Lung microvascular endothelial cell (primary cell): Measurements from ENCODE around the gene INAFM2. TPM values are rescaled to one million over a fixed set of nuclear protein-coding genes. Genes with fewer than 3 reads are reported as not detected.

Experiments
- DNase-seq, 2 donors: peaks; one replicate each; pipeline versions ENCODE4 v3.0.0 to v3.0.0-alpha.2; 2010; ENCODE audit warnings: low read depth in 2 of 2
- total RNA-seq: library from RNA; depleted of rRNA; stranded (reverse); fragments of >200 nt; gene quantifications from 2 replicates; pipeline ENCODE4 v1.2.1, GENCODE V29; 2014

INAFM2 gene
- total RNA-seq, 1 donor from 2014 or later = 14.1 TPM

DNA sequence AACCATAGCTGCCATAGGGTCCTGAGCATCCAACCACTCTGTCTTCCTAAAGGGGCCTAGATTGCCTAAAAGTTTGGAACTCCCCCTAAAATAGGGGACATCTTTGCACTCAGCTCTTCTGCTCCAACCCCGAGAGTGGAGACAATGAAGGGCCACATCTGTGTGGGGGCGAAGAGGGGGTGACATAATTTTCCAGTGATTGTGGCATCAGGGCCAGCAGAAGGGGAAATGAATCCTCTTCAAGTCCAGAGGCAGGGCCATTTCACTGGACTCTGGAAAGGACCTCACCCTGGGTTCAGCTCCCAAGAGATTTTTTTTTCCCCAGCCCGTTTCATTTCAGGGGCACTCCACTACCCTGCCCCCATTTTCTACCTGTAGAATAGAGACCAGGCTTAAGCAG is 36.0 kb upstream of the INAFM2 start:
- no peak for DNase-seq

DNA sequence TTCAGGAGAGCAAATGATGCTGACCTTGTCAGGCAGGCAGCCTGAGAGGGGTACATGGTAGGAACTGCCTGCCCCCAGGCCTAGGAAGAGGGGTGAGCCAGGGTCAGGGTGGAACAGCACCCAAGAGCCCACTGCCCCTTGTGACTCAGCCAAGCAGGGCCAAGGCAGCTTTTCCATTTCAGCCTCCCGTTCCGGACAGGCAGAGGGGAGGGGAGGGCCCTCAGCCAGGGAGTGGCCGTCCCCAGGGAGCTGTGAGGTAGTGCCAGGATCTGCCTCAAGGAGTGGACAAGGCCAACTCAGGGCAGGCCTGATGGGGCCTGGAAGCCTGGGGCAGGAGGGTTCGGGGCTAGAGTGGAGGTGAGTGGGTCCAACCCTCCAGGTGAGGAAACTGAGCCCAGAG is 35.5 kb upstream of the INAFM2 start:
- no peak for DNase-seq

DNA sequence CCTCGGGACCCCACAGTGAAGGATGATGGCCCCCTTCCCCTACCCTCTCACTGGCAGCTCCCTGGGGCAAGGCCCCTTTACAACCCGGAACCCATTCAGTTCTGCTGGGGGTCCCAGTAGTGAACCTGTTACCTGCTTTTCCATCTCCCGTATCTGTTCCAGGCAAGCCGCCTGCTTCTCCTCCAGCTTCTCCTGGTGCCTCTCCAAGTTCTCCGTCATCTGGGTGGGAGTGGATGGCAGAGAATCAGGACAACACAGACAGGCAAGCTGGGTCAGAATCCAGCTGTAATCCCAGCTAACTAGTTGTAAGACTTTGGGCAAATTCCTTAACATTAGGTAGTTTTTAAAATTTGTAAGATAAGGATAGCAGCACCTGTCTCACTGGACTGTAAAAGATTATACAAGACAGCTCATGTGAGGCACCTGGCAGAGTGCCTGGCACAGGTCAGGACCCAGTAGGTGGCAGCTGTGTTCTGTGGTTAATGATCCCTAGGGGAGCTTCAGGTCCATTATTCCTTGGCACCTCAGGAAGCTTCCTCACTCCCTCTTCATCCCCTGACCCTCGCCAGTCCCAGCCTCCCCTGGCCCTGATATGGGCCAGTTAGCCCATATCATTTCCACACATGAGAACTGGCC is 34.2 kb upstream of the INAFM2 start:
- DNase-seq = no peak

DNA sequence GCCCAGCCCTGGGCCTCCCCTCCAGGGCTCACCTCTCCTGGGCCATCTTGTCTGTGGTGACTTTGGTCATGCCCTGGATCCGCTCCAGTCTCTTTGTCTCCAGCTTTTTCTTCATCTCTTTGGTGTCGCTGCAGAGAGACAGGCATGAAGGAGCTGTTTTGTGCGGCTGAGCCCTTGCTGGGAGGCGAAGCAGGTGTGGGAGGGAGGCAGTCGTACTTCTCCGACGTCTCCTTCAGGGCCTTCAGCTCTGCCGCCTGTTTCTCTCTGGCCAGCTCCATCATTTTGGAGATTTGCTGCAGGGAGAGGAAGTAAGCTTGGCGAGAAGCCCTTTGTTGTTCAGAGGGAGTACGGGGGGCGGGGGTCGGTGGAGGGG is 33.0 kb upstream of the INAFM2 start:
- no peak for DNase-seq

DNA sequence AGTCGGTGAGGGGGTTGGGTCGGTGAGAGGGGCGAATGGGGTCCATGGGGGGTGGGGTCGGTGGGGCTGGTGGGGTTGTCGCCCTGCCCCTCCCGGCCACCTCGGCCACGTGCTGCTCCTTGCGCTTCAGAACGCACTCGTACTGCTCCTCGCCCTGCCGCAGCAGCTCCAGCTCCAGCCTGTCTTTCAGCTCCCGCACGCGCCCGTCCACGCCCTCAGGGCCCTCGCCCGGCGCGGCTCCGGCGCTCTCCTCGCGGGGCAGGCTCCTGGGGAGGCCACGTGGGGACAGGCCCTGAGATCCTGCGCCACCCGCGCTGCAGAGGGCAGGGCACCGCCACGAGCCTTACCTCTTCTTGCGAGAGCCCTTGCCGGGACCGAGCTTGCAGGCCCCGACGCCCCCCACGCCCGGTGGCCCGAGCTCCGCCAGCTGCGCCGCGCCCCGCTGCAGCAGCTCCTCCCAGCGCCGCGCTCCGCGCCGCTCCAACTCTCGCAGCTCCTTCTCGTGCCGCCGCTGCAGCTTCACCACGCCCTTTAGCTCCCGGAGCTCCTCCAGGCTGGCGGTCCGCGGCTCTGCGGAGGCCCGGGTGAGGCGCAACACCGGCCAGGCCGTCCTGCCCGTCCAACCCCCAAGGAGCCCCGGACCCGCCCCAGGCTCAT is 32.4 kb upstream of the INAFM2 start:
- DNase-seq = peak in 1 of 2 donors; percentile 63

DNA sequence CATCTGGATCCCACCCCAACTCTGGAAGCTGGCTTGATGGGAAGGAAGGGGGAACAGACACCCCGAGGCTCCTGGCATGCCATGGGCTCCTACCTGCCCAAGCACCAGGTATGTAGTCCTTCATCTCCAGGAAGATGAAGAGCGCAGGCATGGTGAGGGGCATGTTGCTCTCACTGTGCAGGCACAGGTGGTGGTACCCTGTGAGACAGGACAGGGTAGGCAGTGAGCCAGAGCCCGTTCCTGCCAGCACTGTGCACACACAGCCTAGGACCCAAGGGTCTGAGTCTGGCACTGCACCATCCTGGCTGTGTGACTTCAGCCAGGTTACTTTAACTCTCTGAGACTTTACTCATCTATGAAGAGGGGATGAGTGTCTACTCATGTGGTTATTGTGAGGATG is 31.2 kb upstream of the INAFM2 start:
- DNase-seq = no peak

DNA sequence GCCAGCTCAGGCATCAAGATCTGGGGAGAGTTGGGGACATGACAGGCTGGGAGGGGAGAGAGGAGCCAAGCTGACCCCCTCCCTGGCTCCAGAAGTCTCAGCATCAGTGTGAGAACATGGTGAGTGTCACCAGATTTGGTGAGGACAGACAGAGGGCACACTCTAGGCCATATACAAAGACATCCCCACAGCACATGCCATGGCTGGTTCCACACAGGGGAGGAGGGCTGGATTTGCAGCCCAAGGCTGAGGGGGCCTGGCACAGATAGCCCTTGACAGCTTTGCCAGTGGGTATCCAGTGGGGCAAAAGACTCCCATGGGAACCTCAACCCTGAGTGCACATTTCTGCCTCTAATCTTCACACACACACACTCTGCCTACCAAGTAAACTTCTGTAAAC is 30.5 kb upstream of the INAFM2 start:
- DNase-seq = no peak

DNA sequence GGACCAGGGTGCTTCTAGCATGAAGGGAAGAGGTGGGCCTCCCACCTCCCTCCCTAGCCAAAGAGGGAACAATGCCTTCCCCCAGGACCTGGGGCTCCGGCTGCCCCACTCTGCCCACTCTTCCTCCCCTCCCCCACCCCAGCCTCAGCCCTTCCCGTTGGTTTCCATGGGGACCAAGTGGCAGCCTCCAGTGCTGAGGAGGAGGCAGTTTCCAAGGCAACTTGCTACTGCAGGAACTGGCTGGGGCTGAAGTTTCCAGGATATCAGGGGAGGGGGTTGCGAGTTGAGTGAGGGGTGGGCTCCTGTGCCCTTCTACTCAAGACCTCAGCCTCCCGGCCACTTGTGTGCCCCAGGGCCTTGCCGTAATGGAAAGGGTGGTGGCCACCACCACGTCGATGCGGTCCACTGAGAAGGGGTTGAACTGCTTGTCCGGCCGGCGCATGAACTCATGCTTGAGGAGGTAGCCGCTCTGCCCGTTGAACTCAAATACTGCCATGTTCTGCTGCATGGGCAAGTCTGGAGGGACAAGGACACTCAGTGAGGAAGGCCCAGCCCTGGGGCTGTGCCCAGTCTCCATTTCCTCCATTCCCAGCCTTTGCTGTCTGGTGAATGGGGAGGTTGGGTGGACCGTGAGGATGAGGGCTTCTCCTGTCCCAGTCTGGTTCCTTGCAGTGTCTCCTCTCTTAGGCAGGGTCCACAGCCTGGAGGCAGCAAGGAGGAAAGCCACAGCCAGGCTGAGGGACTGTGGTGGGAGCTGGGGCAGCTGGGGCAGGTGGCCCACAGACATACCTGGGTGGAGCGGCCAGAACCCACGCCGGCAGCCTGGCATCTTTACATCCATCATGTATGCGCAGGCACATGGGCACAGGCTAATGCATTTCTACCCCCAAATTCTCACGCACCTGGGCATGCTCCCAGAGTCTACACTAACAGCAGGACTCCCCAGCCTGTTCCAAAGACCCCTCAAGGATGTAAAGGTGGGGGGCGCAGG is 29.3 kb upstream of the INAFM2 start:
- no peak for DNase-seq

DNA sequence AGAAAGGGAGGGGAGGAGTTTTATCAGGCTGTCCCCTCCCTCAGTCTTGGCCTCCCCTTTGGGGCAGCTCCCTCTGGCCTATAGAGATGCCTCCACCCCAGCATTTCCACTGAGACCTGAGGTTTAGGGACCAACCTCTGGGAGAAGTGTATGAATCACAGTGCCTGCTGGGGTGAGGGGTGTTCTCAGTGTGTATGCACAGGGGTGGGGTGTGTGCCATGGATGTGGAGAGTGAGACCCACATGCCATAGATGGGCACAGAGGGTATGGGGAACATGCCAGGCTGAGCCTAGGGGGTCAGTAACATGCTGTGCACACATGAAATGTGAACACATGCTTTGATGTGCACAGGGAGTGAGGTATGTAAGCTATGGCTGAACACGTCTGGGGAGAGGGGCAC is 28.2 kb upstream of the INAFM2 start:
- DNase-seq = no peak

DNA sequence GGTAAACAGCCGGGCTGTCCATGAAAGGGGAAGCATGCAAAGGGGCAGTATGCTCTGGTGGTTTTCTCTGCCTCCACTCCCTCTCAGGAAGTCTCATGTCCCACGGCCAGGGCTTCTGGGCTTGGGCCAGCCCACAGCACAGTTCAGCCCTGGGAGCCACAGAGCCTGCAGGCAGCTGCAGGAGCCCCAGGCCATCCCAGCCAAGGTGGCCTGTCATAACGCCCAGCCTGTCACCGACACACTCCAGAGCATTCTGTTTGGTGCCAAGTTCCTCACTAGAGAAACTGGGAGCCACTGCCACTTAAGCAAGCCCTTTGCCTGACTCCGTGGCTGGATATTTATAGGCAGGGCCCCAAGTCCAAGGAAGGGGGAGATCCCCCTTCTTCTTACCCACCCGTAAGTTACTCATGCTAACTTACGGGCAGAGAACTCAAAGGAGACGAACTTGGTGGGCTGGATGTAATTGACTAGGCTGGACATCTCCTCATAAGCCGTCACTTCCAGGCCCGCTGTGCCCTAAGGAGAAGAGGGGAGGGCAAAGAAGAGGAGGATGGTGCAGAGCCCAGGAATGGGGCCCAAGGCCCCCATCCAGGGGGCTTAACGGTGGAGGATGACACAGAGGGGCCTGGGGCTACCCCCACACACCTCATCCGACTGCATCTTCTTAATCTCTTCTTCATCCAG is 27.5 kb upstream of the INAFM2 start:
- no peak for DNase-seq

DNA sequence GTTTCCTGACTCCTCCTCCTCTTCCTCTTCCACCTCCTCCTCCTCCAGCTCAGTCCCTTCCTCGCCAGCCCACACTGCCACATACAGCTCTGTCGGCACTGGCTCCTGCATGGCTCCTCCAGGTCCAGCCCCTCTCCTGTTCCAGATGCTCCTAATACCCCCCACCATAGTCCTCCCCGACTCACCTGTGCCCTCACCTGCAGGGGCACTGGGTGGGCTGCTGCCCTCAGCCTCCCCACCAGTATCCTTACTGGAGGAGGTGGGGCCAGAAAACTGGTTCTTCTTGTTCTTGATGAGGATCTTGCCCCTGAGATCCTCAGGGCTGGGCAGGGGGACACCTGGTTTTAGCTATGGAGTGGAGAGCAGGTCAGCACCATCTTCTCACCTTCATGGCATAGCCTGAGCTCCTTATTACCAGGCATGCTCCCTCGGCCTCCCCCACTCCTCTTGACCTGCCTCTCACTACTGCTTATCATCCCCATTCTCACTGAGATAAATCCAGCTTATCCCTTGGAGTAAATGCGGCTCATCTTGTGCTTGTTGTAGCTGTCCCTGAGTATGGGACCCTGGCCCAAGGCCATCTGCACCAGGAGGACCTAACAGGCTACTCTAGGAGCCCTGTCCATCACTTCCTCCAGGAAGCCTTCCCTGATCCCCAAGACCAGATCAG is 26.8 kb upstream of the INAFM2 start:
- DNase-seq = no peak

DNA sequence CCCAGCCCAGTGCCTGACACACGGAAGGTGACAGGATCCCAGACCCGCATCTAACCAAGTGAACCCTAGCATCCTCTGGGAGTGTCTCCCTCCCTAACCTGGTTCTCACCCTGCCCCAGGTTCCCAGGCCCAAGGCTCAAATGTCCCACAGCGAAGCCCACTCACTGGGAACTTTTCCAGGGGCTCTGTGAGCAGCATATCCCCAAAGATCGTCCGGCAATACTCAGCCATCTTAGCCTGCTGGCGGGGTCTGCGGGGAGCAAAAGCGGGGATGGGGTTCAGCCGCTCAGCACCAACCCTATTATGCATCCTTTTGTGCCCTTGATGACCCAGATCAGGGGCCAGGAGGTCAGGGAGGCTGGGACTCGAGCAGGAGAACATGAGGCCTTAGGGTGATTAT is 26.1 kb upstream of the INAFM2 start:
- no peak for DNase-seq

DNA sequence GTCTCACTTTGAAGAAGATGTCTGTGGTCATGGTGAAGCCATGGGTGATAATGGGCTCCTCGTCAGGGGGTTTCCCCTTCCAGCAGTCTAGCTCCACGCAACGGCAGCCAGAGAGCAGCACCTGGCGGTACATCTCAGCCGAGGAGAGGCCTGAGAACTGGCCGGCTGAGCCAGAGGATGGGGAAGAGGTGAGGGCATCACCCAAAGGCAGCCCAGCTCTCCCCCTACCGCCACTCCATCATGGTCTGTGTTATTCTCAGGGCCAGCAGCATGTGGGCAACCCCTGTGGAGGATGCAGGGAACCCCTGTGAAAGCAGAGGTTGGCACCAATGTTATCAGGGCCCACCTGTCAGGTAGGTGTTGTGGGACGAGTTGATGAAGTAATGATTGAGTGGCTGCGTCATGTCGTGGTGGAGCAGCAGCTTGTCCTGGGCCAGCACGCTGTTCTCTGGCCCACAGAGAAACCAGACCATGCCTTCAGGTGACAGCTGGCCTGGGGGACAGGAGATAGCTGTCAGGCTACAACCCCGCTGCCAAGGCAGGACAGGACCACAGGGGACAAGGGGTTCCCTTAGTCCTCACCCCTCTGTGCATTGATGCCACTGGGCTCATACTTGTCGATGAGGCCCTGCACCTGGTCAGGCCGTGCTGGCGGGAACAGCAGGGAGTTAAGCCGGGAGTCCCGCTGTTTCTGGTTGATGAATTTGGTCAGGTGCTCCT is 25.1 kb upstream of the INAFM2 start:
- DNase-seq = no peak

DNA sequence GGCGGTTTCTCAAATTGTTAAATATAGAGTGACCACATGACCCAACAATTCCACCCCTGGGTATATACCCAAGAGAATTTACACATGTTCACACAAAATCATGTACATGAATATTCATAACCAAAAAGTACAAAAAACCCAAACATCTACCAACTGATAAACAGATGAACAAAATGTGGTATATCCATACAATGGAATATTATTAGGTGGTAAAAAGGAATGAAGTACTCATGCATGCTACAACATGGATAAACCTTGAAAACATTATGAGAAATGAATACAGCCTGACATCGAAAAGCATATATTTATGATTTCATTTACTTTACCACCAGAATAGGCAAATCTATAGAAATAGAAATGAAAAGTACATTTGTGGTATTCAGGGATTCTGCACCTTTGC is 23.1 kb upstream of the INAFM2 start:
- no peak for DNase-seq

DNA sequence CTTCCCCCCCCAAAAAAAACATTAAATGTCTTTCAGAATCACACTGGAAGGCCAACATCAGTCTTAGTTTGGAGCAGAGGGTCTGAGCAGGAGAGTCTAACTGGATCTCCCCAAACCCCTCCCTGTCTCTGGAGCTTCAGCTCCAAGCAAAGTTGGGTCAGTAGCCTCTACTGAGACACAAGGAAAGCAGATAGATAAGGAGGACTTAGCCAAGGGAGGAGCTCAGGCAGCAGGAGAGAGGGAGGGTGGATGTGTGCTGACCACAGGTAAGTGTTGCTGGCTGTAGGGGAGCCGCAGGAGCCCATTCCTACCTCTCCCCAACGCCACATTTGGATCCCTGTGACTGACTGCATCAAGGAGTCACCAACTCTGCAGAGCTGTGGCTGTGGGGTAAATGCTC is 22.7 kb upstream of the INAFM2 start:
- DNase-seq = no peak

DNA sequence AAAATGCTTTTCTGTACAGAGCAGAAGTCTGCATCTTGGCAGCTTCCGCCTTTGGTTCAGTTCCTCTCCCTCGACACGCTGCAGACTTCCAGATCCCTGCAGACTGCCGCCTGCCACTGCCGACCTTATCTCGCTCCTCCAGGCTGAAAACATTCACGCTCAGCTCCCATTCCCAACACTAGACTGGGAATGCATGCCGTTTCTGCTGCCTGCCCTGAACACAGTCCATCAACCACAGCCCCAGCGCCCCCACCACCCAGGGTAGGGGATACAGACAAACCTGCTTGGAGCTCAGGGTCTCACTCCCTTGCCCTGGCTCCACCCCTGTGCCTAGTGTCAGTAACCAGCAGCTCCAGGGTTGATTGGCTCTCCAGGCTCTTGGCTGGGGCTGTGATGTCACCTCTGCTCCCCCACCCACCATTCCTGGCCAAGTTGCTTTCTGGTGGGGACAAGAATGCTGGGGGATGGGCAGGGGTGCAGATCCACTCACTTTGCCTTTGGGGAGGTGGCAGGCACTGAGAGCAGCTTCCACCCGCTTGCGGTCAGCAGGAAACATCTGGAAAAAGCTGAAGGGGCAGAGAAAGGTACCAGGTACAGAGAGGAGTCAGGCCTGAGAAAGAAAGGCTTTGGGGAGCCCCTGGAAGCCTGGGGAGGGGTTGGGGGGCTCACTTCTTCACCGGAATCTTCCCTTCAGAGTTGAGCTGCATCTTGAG is 21.9 kb upstream of the INAFM2 start:
- no peak for DNase-seq

DNA sequence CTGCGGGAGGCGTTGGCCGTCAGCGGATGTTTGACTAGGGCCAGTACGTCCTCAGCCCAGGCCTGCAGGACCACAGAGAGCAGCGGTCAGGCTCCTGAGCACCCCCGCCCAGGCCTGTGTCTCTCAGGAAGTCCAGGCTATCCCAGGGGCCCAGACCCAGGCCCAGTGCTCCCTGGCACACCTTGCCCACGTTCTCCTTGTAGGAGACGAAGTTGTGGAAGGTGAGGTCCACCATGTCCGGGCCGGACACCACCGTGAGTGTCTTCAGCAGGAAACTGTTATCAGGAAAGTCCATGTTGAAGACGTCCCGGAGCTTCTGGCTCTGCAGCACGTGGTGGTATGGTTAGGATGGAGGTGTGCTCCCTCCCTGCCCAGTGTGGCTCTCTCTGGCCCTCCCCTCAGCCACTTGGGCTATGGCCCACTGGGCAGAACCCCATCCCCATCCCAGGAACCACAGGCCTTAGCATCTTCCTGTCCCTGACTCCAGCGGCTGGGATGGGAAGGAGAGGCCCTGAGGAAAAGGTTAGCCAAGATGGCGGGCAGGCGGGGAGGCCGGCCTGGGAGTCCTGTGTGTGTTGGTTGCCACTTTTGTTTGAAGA is 21.1 kb upstream of the INAFM2 start:
- no peak for DNase-seq

DNA sequence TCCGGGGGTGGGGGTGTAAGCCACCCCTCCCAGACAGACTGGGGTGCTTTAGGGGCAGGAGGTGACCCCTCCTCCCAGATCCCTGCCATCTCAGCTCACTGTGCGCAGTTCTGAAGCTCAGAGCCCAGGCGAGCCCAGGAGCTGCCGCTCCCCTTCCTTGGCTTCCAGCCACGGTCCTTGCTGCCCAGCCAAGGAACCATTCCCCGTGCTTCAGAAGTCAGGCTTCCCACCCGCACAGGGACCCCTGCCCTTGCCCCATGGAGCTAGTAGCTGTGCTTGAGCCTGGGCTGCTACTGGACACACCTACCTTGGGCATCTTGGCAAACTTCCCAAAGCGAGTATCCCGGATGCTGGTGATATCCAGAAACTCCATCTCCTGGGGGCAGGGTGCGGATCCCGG is 20.5 kb upstream of the INAFM2 start:
- no peak for DNase-seq

DNA sequence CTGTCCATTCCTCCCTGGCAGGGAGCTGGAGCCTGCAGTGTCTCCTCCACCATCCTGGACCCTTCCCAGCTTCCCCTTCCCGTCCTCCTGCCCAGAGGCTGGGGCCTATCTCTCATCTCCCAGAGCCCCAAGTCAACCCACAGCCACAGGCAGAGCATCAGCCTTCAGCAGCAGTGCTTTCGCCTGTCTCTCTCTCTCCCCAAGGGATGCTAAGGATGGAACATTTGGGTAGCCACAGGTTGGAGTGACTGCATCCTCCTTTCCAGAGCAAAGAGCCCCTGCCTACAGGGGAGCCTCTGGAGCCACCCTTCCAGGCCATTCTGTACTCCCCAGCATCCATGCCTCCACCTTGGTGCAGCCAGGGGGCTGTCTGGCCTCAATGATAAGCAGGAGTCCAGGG is 19.9 kb upstream of the INAFM2 start:
- DNase-seq = no peak

DNA sequence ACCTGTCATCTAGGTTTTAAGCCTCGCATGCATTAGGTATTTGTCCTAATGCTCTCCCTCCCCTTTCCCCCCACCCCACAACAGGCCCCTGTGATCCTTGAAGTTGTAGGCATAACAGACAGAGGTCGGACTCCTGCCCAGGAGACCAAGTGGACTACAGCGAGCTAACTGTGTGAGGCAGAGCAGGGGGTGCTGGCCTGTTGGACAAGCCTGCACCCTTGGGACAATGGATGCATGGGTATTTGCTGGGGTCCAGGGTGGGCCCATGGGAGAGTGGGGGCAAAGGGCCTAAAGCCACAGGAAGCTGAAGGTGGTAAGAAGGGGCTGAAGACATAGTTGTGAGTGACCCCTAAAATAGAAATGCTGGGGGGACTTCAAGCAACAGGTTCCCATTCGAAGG is 18.2 kb upstream of the INAFM2 start:
- no peak for DNase-seq
